Neural cell (in vitro differentiated cells): ENCODE results near the gene LNP1.

Source experiments
- EP300 ChIP-seq: fragments of 450-650 bp; conservative IDR thresholded peaks from 2 replicates; pipeline ENCODE4 v1.6.1; 2014; ENCODE audit warnings: antibody characterized with exemption, mild to moderate bottlenecking, moderate library complexity; ENCODE audit not compliant: poor library complexity, severe bottlenecking
- EZH2 ChIP-seq: fragments of 200-600, 300-800 bp; shearing (Covaris generic), sonication (generic); IDR thresholded peaks from 2 replicates; pipeline ENCODE4 v1.6.1; 2014; ENCODE audit warnings: antibody characterized with exemption, low read length, borderline replicate concordance, mild to moderate bottlenecking; ENCODE audit not compliant: insufficient read depth, poor library complexity, severe bottlenecking
- MXI1 ChIP-seq: fragments of 450-650 bp; conservative IDR thresholded peaks from 2 replicates; pipeline ENCODE4 v1.6.1; 2014; ENCODE audit warnings: antibody characterized with exemption, mild to moderate bottlenecking; ENCODE audit not compliant: poor library complexity, severe bottlenecking
- POLR2AphosphoS5 ChIP-seq: IDR thresholded peaks from 2 replicates; pipeline ENCODE4 v1.6.1; 2012
- RAD21 ChIP-seq: fragments of 450-650 bp; conservative IDR thresholded peaks from 2 replicates; pipeline ENCODE4 v1.6.1; 2014; ENCODE audit warnings: antibody characterized with exemption, mild to moderate bottlenecking, moderate library complexity
- SMC3 ChIP-seq: fragments of 450-650 bp; conservative IDR thresholded peaks from 2 replicates; pipeline ENCODE4 v1.6.1; 2014; ENCODE audit warnings: antibody characterized with exemption, mild to moderate bottlenecking, moderate library complexity; ENCODE audit not compliant: poor library complexity
- TAF1 ChIP-seq: IDR thresholded peaks from 2 replicates; pipeline ENCODE4 v1.6.1; 2012; ENCODE audit warnings: low read depth
- TF ChIP-seq, protein P1 (sequence below): IDR thresholded peaks from 2 replicates; pipeline ENCODE4 v1.6.1; 2012; ENCODE audit warnings: borderline replicate concordance
- TF ChIP-seq, protein P2 (sequence below): fragments of 450-650 bp; IDR thresholded peaks from 2 replicates; pipeline ENCODE4 v1.5.1; 2014; ENCODE audit warnings: antibody characterized with exemption, mild to moderate bottlenecking, moderate library complexity; ENCODE audit not compliant: poor library complexity, severe bottlenecking

DNA sequence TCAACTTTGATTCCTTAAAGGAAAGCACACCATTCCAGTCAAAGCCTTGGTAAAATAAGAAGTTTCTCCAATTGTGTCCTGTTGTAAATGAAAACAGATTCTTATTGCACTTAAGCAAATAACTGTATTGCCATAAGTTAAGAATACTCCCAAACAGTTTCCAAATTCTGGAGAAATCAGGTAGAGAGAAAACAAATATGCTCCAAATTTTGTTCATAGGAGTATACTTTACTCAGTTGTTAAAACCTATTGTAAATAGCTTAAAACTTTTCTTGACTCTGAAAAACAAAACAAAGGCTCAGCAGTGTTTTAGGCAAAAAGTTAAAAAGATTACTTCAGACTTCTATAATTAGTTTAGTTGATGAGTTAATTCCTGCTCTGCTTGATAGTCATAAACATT lies 42.4 kb downstream of the LNP1 start:
- TF ChIP-seq TAF1 (no peak), SMC3 (no peak), EP300 (no peak), EZH2 (no peak), MXI1 (no peak), POLR2AphosphoS5 (no peak), RAD21 (no peak)
- TF ChIP-seq, protein P1, sequence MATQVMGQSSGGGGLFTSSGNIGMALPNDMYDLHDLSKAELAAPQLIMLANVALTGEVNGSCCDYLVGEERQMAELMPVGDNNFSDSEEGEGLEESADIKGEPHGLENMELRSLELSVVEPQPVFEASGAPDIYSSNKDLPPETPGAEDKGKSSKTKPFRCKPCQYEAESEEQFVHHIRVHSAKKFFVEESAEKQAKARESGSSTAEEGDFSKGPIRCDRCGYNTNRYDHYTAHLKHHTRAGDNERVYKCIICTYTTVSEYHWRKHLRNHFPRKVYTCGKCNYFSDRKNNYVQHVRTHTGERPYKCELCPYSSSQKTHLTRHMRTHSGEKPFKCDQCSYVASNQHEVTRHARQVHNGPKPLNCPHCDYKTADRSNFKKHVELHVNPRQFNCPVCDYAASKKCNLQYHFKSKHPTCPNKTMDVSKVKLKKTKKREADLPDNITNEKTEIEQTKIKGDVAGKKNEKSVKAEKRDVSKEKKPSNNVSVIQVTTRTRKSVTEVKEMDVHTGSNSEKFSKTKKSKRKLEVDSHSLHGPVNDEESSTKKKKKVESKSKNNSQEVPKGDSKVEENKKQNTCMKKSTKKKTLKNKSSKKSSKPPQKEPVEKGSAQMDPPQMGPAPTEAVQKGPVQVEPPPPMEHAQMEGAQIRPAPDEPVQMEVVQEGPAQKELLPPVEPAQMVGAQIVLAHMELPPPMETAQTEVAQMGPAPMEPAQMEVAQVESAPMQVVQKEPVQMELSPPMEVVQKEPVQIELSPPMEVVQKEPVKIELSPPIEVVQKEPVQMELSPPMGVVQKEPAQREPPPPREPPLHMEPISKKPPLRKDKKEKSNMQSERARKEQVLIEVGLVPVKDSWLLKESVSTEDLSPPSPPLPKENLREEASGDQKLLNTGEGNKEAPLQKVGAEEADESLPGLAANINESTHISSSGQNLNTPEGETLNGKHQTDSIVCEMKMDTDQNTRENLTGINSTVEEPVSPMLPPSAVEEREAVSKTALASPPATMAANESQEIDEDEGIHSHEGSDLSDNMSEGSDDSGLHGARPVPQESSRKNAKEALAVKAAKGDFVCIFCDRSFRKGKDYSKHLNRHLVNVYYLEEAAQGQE: no peak
- TF ChIP-seq, protein P2, sequence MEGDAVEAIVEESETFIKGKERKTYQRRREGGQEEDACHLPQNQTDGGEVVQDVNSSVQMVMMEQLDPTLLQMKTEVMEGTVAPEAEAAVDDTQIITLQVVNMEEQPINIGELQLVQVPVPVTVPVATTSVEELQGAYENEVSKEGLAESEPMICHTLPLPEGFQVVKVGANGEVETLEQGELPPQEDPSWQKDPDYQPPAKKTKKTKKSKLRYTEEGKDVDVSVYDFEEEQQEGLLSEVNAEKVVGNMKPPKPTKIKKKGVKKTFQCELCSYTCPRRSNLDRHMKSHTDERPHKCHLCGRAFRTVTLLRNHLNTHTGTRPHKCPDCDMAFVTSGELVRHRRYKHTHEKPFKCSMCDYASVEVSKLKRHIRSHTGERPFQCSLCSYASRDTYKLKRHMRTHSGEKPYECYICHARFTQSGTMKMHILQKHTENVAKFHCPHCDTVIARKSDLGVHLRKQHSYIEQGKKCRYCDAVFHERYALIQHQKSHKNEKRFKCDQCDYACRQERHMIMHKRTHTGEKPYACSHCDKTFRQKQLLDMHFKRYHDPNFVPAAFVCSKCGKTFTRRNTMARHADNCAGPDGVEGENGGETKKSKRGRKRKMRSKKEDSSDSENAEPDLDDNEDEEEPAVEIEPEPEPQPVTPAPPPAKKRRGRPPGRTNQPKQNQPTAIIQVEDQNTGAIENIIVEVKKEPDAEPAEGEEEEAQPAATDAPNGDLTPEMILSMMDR: no peak
